Bronchial epithelial cell (primary cell): ENCODE results near the gene XPO5. TPM values are rescaled to one million over a fixed set of nuclear protein-coding genes. Genes with fewer than 3 reads are reported as not detected.

Experiments used
- DNase-seq: peaks from one replicate; pipeline ENCODE4 v3.0.0-alpha.2; 2010; ENCODE audit warnings: low read depth
- FAIRE-seq: peaks from 2 replicates; lab custom pipeline; 2011; peaks lifted over from hg19 to GRCh38; lab: Jason Lieb, UNC
- H3K27me3 ChIP-seq: 2 replicates; pipeline ENCODE4 v1.5.1; 2011; ENCODE audit warnings: low read length; ENCODE audit not compliant: control insufficient read depth, insufficient read depth
- H3K36me3 ChIP-seq: 2 replicates; pipeline ENCODE4 v1.5.1; 2011; ENCODE audit warnings: low read length; ENCODE audit not compliant: control insufficient read depth, insufficient read depth
- H3K4me3 ChIP-seq: 2 replicates; pipeline ENCODE4 v1.5.1; 2011; ENCODE audit warnings: mild to moderate bottlenecking, low read depth, low read length, control low read depth
- total RNA-seq: library from RNA; depleted of rRNA; stranded (reverse); fragments of >200 nt; gene quantifications from 2 replicates; pipeline ENCODE4 v1.2.1, GENCODE V29; 2014
- TF ChIP-seq, protein P1 (sequence below): IDR thresholded peaks from 2 replicates; pipeline ENCODE4 v1.5.1; 2011; ENCODE audit warnings: mild to moderate bottlenecking, moderate library complexity, low read length, control low read depth, inconsistent platforms; ENCODE audit not compliant: insufficient read depth, severe bottlenecking

XPO5 gene
- 35.8 and 43.1 TPM in 2 replicates for total RNA-seq

DNA sequence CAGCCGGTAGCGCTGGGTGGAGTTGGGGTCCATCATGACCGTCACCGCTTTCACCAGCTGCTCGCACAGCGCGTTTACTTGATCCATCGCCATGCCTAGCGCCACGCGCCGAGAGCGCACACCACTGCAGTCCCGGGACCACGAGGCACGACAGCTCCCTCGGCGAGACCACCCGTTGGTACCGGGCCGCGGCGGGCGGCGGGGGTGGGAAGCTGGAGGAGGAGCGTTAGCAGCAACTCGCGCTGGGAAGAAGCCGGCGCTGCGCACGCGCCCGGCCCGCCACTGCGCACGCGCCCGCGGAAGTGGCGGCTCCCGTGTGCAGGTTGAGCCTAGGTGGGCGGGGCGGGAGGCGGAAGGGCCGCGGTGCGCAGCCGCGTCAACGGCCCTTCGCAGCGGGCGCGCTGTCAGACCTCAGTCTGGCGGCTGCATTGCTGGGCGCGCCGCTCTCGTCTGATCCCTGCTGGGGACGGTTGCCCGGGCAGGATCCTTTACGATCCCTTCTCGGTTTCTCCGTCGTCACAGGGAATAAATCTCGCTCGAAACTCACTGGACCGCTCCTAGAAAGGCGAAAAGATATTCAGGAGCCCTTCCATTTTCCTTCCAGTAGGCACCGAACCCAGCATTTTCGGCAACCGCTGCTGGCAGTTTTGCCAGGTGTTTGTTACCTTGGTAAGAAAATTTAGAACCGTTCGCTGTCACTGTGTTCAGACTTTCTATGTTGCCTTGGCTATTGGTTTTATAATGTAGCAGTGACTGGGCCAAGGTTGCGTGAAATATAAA, at the start of gene XPO5, which contains the start of gene POLH:
TSS of gene XPO5 (minus strand) at position 267 of the 780 bp plus-strand sequence. CDS start at position 93, 174 bp downstream.
TSS of gene POLH (plus strand) at position 414 of the 780 bp plus-strand sequence. CDS start 6,135 bp downstream, outside the sequence.
- TF ChIP-seq, protein P1, sequence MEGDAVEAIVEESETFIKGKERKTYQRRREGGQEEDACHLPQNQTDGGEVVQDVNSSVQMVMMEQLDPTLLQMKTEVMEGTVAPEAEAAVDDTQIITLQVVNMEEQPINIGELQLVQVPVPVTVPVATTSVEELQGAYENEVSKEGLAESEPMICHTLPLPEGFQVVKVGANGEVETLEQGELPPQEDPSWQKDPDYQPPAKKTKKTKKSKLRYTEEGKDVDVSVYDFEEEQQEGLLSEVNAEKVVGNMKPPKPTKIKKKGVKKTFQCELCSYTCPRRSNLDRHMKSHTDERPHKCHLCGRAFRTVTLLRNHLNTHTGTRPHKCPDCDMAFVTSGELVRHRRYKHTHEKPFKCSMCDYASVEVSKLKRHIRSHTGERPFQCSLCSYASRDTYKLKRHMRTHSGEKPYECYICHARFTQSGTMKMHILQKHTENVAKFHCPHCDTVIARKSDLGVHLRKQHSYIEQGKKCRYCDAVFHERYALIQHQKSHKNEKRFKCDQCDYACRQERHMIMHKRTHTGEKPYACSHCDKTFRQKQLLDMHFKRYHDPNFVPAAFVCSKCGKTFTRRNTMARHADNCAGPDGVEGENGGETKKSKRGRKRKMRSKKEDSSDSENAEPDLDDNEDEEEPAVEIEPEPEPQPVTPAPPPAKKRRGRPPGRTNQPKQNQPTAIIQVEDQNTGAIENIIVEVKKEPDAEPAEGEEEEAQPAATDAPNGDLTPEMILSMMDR: peak; percentile 40
- Histone ChIP-seq H3K4me3 (peak within 1 kb of the TSS; percentile 96), H3K27me3 (no peaks in the 10 kb centered on the region), H3K36me3 (peaks cover 3% of the 10 kb centered on the region)
- FAIRE-seq: no peak
- DNase-seq: peak; percentile 85

DNA sequence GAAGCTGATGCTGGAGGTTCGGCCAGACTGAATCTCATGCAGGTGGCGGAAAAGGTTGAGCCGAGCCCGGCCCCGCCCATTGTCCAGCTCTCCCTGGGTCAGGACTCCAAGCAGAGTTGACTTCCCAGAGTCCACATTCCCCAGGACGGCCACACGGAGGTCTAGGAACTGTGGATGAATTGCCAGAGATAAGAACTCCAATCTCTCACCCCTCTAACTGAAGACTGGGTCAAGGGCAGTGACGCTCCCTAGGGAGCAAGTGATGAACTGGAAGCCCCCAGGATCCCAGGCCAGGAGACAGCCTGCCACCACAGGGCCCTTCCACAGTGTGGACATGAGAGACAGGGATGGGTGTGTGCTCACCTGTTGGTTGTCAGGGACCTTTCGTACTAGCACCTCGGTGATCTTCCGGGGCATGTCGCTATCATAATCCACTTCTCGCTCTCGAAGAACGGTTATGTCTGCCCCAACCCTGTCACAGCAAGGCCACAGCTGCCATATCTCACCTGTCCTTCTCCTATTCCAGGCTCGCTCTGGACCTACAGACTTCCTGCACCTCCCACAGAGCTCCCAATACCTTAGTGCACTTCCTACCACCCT, 49.7 kb upstream of the XPO5 start:
- TF ChIP-seq, protein P1: no peak
- DNase-seq: no peak
- Histone ChIP-seq H3K27me3 (no peaks in the 10 kb centered on the region), H3K36me3 (peaks cover 47% of the 10 kb centered on the region), H3K4me3 (no peak overlapping the region)
- FAIRE-seq: no peak

DNA sequence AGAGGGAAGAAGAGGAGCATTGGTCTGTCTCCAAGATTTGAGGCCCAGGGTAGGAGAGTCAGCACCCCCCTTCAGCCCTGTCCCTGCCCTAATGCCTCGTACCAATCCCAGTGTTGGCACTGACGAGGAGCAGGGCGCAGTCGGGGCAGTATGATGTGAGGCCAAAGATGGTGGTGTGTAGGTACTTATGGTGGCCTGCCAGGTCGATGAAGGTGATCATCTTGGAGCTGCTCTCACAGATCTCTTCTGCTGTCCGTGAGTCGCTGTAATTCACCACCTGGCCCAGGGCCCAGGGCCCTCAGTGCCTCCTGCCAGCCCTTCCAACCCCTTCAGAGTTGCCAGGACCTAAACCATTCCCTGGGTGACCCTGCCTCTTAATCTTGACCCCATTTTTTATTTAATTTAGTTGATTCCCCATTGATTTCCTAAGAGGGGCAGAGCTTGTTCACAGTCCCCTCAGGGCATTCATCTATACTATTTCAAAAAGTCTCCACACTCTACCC, 49.0 kb upstream of the XPO5 start:
- Histone ChIP-seq H3K36me3 (peaks cover 48% of the 10 kb centered on the region), H3K27me3 (no peaks in the 10 kb centered on the region), H3K4me3 (no peak overlapping the region)
- FAIRE-seq: no peak
- DNase-seq: no peak
- TF ChIP-seq, protein P1: no peak

DNA sequence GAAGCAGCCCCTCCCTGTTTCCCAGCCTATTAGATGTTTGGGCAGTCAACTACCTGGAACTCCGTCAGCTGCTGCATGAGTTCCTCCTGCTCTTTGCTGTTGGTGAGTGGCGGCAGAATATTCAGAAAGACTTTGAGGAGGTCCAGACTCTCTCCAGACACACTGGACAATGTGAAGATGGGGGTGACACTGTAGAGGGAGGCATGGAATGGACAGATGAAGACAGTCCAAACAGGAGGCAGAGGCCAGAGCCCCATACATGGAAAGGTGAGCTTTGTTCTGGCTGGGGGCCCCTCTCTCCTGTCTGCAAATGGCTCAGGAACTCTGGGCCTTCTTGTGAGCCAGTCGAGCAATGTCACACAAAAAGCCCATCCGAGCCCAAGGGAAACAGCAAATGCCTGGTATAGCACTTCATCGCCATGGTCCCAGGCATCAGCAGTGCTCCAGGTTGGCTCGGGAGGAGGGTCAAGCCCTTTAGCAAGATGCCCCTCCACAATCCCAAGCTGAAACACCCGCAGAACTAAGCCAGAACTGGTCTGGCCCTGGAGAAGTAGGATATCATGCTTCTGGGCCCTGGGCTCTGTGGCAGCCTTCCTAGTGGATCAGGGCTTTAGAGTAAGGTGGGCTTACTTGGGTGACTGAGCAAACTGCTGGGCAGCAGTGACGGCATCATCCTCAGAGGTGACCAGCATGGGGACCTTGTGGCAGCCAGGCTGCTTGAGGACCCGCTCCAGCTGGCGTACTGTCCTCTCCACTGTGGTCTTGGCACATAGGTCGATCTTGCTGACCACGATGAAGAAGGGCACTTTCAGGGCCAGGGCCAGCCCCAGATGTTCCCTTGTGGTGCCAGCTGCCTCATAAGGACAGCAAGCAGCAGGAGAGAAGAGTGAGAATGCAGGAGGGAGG, 48.3 kb upstream of the XPO5 start:
- peaks cover 48% of the 10 kb centered on the region for H3K36me3 ChIP-seq
- H3K27me3 ChIP-seq: no peaks in the 10 kb centered on the region
- FAIRE-seq (no peak), DNase-seq (no peak)
- no peak overlapping the region for H3K4me3 ChIP-seq
- TF ChIP-seq, protein P1: no peak

DNA sequence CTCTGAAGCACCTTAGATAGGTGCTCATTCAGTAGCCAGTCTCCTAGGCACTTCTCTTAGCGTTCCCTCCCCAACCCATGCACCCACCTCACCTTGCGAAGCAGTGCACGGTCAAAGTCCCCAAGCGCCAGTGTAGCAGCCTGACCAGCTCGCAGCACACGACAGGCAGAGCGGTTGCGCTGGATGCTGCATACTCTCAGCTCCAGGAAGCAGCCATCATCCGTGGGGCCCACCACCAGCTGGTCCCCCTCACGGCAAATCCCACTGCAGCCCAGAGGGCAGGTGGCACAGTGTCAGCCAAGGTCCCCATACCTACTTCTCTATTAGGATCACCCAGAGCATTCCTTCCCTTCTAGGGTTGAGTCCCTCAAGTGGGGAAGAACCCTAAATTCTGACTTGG, 46.7 kb upstream of the XPO5 start:
- FAIRE-seq: no peak
- no peak for DNase-seq
- Histone ChIP-seq H3K27me3 (no peaks in the 10 kb centered on the region), H3K4me3 (no peak overlapping the region), H3K36me3 (peaks cover 48% of the 10 kb centered on the region)
- TF ChIP-seq, protein P1: no peak
